Measurements from ENCODE around the gene UPK3A. TPM values are rescaled to one million over a fixed set of nuclear protein-coding genes. Genes with fewer than 3 reads are reported as not detected.

UPK3A gene
- total and polyA plus RNA-seq, 10 of the 15 experiments (the other 5 are each of a cell fraction or from before 2014, with no cell fraction given), result not detected

- TF ChIP-seq RCOR1 (conservative IDR thresholded peaks at IDR 0.05; ENCODE audit: low read depth, low read length) (no peak), ZNF217 (IDR thresholded peaks at IDR 0.05) (no peak), WRNIP1 (IDR thresholded peaks at IDR 0.05; ENCODE audit: borderline replicate concordance, low read depth, low read length) (no peak), BACH1 (IDR thresholded peaks at IDR 0.05; ENCODE audit: borderline replicate concordance) (no peak), TARDBP (IDR thresholded peaks at IDR 0.05; ENCODE audit: borderline replicate concordance) (no peak), PAX5 (IDR thresholded peaks at IDR 0.05; ENCODE audit: borderline replicate concordance, low read depth, low read length) (no peak), E2F8 (IDR thresholded peaks at IDR 0.05; ENCODE audit: low read depth, partially characterized antibody) (no peak), FOS (IDR thresholded peaks at IDR 0.05; ENCODE audit: borderline replicate concordance, extremely low read depth, insufficient read length) (no peak), MEF2A (IDR thresholded peaks at IDR 0.05; ENCODE audit: insufficient read depth, low read depth, low read length) (peak; percentile 61; the same call in 1 of the 2 replicates), CHD4 (IDR thresholded peaks at IDR 0.05) (no peak), MTA2 (IDR thresholded peaks at IDR 0.05; ENCODE audit: low read depth) (peak; percentile 48), YBX1 (IDR thresholded peaks at IDR 0.05) (no peak), SMAD5 (IDR thresholded peaks at IDR 0.05; ENCODE audit: low read depth) (no peak), ZNF622 (IDR thresholded peaks at IDR 0.05) (no peak), ETV6 (conservative IDR thresholded peaks at IDR 0.05 in 1 of 2, IDR thresholded peaks at IDR 0.05 in 1 of 2; ENCODE audit: borderline replicate concordance in 1 of 2, low read depth in 1 of 2) (no peak), BMI1 (IDR thresholded peaks at IDR 0.05; ENCODE audit: borderline replicate concordance) (no peak), ZSCAN29 (IDR thresholded peaks at IDR 0.05) (no peak), EED (IDR thresholded peaks at IDR 0.05; ENCODE audit: low read depth) (no peak), TAF1 (IDR thresholded peaks at IDR 0.05; ENCODE audit: borderline replicate concordance, low read depth, low read length) (no peak), EP300 (IDR thresholded peaks at IDR 0.05; ENCODE audit: borderline replicate concordance in 1 of 2, control insufficient read depth in 1 of 2, low read depth in 2 of 2, low read length in 2 of 2) (no peak)
- TF ChIP-seq, protein P1, sequence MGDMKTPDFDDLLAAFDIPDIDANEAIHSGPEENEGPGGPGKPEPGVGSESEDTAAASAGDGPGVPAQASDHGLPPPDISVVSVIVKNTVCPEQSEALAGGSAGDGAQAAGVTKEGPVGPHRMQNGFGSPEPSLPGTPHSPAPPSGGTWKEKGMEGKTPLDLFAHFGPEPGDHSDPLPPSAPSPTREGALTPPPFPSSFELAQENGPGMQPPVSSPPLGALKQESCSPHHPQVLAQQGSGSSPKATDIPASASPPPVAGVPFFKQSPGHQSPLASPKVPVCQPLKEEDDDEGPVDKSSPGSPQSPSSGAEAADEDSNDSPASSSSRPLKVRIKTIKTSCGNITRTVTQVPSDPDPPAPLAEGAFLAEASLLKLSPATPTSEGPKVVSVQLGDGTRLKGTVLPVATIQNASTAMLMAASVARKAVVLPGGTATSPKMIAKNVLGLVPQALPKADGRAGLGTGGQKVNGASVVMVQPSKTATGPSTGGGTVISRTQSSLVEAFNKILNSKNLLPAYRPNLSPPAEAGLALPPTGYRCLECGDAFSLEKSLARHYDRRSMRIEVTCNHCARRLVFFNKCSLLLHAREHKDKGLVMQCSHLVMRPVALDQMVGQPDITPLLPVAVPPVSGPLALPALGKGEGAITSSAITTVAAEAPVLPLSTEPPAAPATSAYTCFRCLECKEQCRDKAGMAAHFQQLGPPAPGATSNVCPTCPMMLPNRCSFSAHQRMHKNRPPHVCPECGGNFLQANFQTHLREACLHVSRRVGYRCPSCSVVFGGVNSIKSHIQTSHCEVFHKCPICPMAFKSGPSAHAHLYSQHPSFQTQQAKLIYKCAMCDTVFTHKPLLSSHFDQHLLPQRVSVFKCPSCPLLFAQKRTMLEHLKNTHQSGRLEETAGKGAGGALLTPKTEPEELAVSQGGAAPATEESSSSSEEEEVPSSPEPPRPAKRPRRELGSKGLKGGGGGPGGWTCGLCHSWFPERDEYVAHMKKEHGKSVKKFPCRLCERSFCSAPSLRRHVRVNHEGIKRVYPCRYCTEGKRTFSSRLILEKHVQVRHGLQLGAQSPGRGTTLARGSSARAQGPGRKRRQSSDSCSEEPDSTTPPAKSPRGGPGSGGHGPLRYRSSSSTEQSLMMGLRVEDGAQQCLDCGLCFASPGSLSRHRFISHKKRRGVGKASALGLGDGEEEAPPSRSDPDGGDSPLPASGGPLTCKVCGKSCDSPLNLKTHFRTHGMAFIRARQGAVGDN (IDR thresholded peaks at IDR 0.05), result peak; percentile 66
- TF ChIP-seq, protein P2, sequence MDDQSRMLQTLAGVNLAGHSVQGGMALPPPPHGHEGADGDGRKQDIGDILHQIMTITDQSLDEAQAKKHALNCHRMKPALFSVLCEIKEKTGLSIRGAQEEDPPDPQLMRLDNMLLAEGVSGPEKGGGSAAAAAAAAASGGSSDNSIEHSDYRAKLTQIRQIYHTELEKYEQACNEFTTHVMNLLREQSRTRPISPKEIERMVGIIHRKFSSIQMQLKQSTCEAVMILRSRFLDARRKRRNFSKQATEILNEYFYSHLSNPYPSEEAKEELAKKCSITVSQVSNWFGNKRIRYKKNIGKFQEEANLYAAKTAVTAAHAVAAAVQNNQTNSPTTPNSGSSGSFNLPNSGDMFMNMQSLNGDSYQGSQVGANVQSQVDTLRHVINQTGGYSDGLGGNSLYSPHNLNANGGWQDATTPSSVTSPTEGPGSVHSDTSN (IDR thresholded peaks at IDR 0.05; ENCODE audit: insufficient replicate concordance, low read depth, low read length), result no peak
Measured at GRCh38 chr22:45248832-45249561, 35.8 kb upstream of the UPK3A start (continued).
